Mesenchymal stem cell (in vitro differentiated cells and primary cell): ENCODE measurements around the gene CLCN5. TPM values are rescaled to one million over a fixed set of nuclear protein-coding genes. Genes with fewer than 3 reads are reported as not detected.

Source experiments
- DNase-seq: peaks from one replicate; pipeline ENCODE4 v3.0.0-alpha.2; 2013
- H2AFZ ChIP-seq: one replicate; pipeline ENCODE4 v1.6.1; 2013; ENCODE audit warnings: low read depth, mild to moderate bottlenecking, control low read depth, inconsistent platforms, low read length, moderate library complexity
- H2AK5ac ChIP-seq: 2 replicates; pipeline ENCODE4 v1.6.1; 2013; ENCODE audit warnings: low read length, moderate library complexity, mild to moderate bottlenecking, inconsistent platforms; ENCODE audit not compliant: severe bottlenecking
- H2BK120ac ChIP-seq: one replicate; pipeline ENCODE4 v1.6.1; 2013; ENCODE audit warnings: low read depth, mild to moderate bottlenecking, inconsistent platforms, low read length, moderate library complexity
- H2BK12ac ChIP-seq, 2 experiments: one replicate each; pipeline ENCODE4 v1.6.1; 2013; ENCODE audit warnings: inconsistent platforms in 2 of 2, low read length in 2 of 2, mild to moderate bottlenecking in 2 of 2, moderate library complexity in 2 of 2, control low read depth in 1 of 2
- H2BK15ac ChIP-seq: one replicate; pipeline ENCODE4 v1.6.1; 2013; ENCODE audit warnings: mild to moderate bottlenecking, low read depth, inconsistent platforms; ENCODE audit not compliant: poor library complexity, severe bottlenecking
- H2BK5ac ChIP-seq: 2 replicates; pipeline ENCODE4 v1.6.1; 2013; ENCODE audit warnings: low read depth, mild to moderate bottlenecking, low read length, control low read depth, inconsistent platforms; ENCODE audit not compliant: poor library complexity, severe bottlenecking
- H3K14ac ChIP-seq, 2 experiments: one replicate each; pipeline ENCODE4 v1.6.1; 2013; ENCODE audit warnings: inconsistent platforms in 2 of 2, low read length in 2 of 2, control low read depth in 1 of 2, mild to moderate bottlenecking in 1 of 2, moderate library complexity in 1 of 2
- H3K18ac ChIP-seq, 2 experiments: one replicate each; pipeline ENCODE4 v1.6.1; 2013; ENCODE audit warnings: inconsistent platforms in 2 of 2, low read length in 2 of 2, control low read depth in 1 of 2, low read depth in 1 of 2, mild to moderate bottlenecking in 1 of 2
- H3K23ac ChIP-seq, 2 experiments: one replicate each; pipeline ENCODE4 v1.6.1; 2013; ENCODE audit warnings: inconsistent platforms in 2 of 2, low read length in 2 of 2, mild to moderate bottlenecking in 2 of 2, moderate library complexity in 2 of 2, control low read depth in 1 of 2
- H3K27ac ChIP-seq: 2 replicates; pipeline ENCODE4 v1.5.1; 2013; ENCODE audit warnings: mild to moderate bottlenecking, moderate library complexity, low read length, control low read depth, inconsistent platforms; ENCODE audit not compliant: poor library complexity, severe bottlenecking
- H3K27me3 ChIP-seq, 2 experiments: 2 replicates each; pipeline versions ENCODE4 v1.6.1 to v1.7.0; 2013; ENCODE audit warnings: low read length in 2 of 2, mild to moderate bottlenecking in 2 of 2, moderate library complexity in 2 of 2, control low read depth in 1 of 2, inconsistent platforms in 1 of 2; ENCODE audit not compliant: control insufficient read depth in 1 of 2, insufficient read depth in 1 of 2
- H3K36me3 ChIP-seq, 2 experiments: 2 replicates each; pipeline versions ENCODE4 v1.6.1 to v1.7.0; 2013; ENCODE audit warnings: low read length in 2 of 2, control low read depth in 1 of 2, inconsistent platforms in 1 of 2, low read depth in 1 of 2, mild to moderate bottlenecking in 1 of 2; ENCODE audit not compliant: insufficient read depth in 2 of 2, control insufficient read depth in 1 of 2
- H3K4ac ChIP-seq, 2 experiments: one replicate each; pipeline ENCODE4 v1.6.1; 2013; ENCODE audit warnings: inconsistent platforms in 2 of 2, low read length in 2 of 2, mild to moderate bottlenecking in 2 of 2, moderate library complexity in 2 of 2, control low read depth in 1 of 2, low read depth in 1 of 2
- H3K4me1 ChIP-seq: 2 replicates; pipeline ENCODE4 v1.6.1; 2013; ENCODE audit warnings: low read depth, low read length, control low read depth; ENCODE audit not compliant: control insufficient read depth, insufficient read depth
- H3K4me2 ChIP-seq: 2 replicates; pipeline ENCODE4 v1.6.1; 2013; ENCODE audit warnings: low read length, mild to moderate bottlenecking, inconsistent platforms; ENCODE audit not compliant: poor library complexity, severe bottlenecking
- H3K4me3 ChIP-seq, 2 experiments: 2 replicates each; pipeline versions ENCODE4 v1.5.1 to v1.7.0; 2013; ENCODE audit warnings: low read length in 2 of 2, mild to moderate bottlenecking in 2 of 2, control low read depth in 1 of 2, low read depth in 1 of 2; ENCODE audit not compliant: insufficient read depth in 1 of 2
- H3K79me1 ChIP-seq: replicated peaks from 2 replicates; pipeline ENCODE4 v1.6.1; 2013; ENCODE audit warnings: mild to moderate bottlenecking, control low read depth, low read length, inconsistent platforms; ENCODE audit not compliant: poor library complexity, severe bottlenecking
- H3K9ac ChIP-seq: 2 replicates; pipeline ENCODE4 v1.7.0; 2013; ENCODE audit warnings: mild to moderate bottlenecking, low read length, moderate library complexity
- H3K9me3 ChIP-seq: 2 replicates; pipeline ENCODE4 v1.7.0; 2013; ENCODE audit warnings: mild to moderate bottlenecking, low read length; ENCODE audit not compliant: control insufficient read depth
- H4K8ac ChIP-seq: one replicate; pipeline ENCODE4 v1.6.1; 2013; ENCODE audit warnings: inconsistent platforms, mild to moderate bottlenecking, low read length, moderate library complexity
- H4K91ac ChIP-seq: one replicate; pipeline ENCODE4 v1.6.1; 2013; ENCODE audit warnings: mild to moderate bottlenecking, low read length, inconsistent platforms
- WGBS: methylation state at CpG from one replicate; pipeline ENCODE4 v1.1.7; 2013; ENCODE audit warnings: mixed read lengths; 5-methylcytosine and 5-hydroxymethylcytosine counted together
- polyA plus RNA-seq, 2 experiments: library from polyadenylated mRNA; stranded (reverse); fragments of 200-250 nt; gene quantifications; one replicate each; pipeline ENCODE4 v1.2.3, GENCODE V29; 2013

Gene CLCN5
- 7.2 TPM for polyA plus RNA-seq (2013, experiment 1 of 2)
- polyA plus RNA-seq (2013, experiment 2 of 2): 7.0 TPM

GRCh38 chrX:49922291-49923241 is at the start of gene CLCN5:
TSS of gene CLCN5 (plus strand) at chrX:49922596. CDS start at chrX:49925299, 2,703 bp downstream.
- no peak within 1 kb of the TSS for H3K23ac ChIP-seq
- peaks cover 0 to 4% of the 10 kb centered on the region in 2 experiments for H3K36me3 ChIP-seq
- H4K91ac ChIP-seq: peak within 1 kb of the TSS; percentile 39
- H3K4me1 ChIP-seq: peaks cover 2% of the 10 kb centered on the region
- H3K27ac ChIP-seq: peak within 1 kb of the TSS; percentile 12
- H2AFZ ChIP-seq: no peak within 1 kb of the TSS
- H3K27me3 ChIP-seq: peaks cover 0 to 6% of the 10 kb centered on the region in 2 experiments
- H3K4ac ChIP-seq: peak within 1 kb of the TSS in 1 of 2 experiments; percentile 28
- DNase-seq: peak; percentile 94
- no peaks in the 10 kb centered on the region for H3K79me1 ChIP-seq
- H3K18ac ChIP-seq: peak within 1 kb of the TSS; percentile 2 to 54
- no peak within 1 kb of the TSS for H2AK5ac ChIP-seq
- no peak within 1 kb of the TSS for H2BK5ac ChIP-seq
- no peaks in the 10 kb centered on the region for H3K9me3 ChIP-seq
- peak within 1 kb of the TSS in 1 of 2 experiments; percentile 54 for H2BK12ac ChIP-seq
- H4K8ac ChIP-seq: no peak within 1 kb of the TSS
- under 1% methylated on average over 52 of the region's 83 CpGs for whole genome bisulfite sequencing
- peak within 1 kb of the TSS; percentile 73 for H2BK120ac ChIP-seq
- no peak within 1 kb of the TSS for H3K14ac ChIP-seq
- peak within 1 kb of the TSS; percentile 91 for H3K4me2 ChIP-seq
- H3K9ac ChIP-seq: peak within 1 kb of the TSS; percentile 89
- peak within 1 kb of the TSS; percentile 83 for H2BK15ac ChIP-seq
- peak within 1 kb of the TSS; percentile 75 to 83 for H3K4me3 ChIP-seq

GRCh38 chrX:49876750-49877149 is 45.6 kb upstream of the CLCN5 start:
- Histone ChIP-seq H2BK5ac (no peak overlapping the region), H4K91ac (no peak overlapping the region), H3K18ac (no peak overlapping the region), H2AK5ac (no peak overlapping the region), H3K27ac (no peak overlapping the region), H3K14ac (no peak overlapping the region), H3K9ac (no peak overlapping the region), H3K9me3 (no peaks in the 10 kb centered on the region), H2BK12ac (no peak overlapping the region), H2AFZ (no peak overlapping the region), H3K4me2 (no peak overlapping the region), H2BK15ac (no peak overlapping the region), H4K8ac (no peak overlapping the region), H3K27me3 (peaks cover 0 to 4% of the 10 kb centered on the region in 2 experiments), H2BK120ac (no peak overlapping the region), H3K36me3 (peaks cover 4 to 6% of the 10 kb centered on the region in 2 experiments), H3K4me1 (peaks cover 13% of the 10 kb centered on the region), H3K4ac (no peak overlapping the region), H3K4me3 (no peak overlapping the region), H3K23ac (no peak overlapping the region), H3K79me1 (peaks cover 9% of the 10 kb centered on the region)
- DNase-seq: peak; percentile 34
- WGBS: 9% methylated on average over 1 of the region's 3 CpGs

- Histone ChIP-seq H2AK5ac (no peak overlapping the region), H3K27ac (no peak overlapping the region), H3K14ac (no peak overlapping the region), H3K27me3 (no peaks in the 10 kb centered on the region), H2BK120ac (no peak overlapping the region), H3K36me3 (peaks cover 6% of the 10 kb centered on the region in 2 experiments), H2BK5ac (no peak overlapping the region), H3K4ac (no peak overlapping the region), H3K9me3 (no peaks in the 10 kb centered on the region), H4K8ac (no peak overlapping the region), H3K4me1 (peaks cover 14% of the 10 kb centered on the region), H3K79me1 (peaks cover 10% of the 10 kb centered on the region), H4K91ac (no peak overlapping the region), H3K23ac (no peak overlapping the region), H2BK12ac (peak overlapping the region in 1 of 2 experiments; percentile 37), H3K9ac (peak overlapping the region; percentile 79), H2AFZ (no peak overlapping the region), H3K4me3 (peak overlapping the region in 1 of 2 experiments; percentile 77), H3K4me2 (no peak overlapping the region), H3K18ac (no peak overlapping the region), H2BK15ac (no peak overlapping the region)
- 80% methylated on average over 4 of the region's 5 CpGs for WGBS
- no peak for DNase-seq
Observed at GRCh38 chrX:49877397-49878101, 44.8 kb upstream of the CLCN5 start.
